Lower leg skin (tissue), 4 donors: ENCODE results near the gene PGAP1. TPM values are rescaled to one million over a fixed set of nuclear protein-coding genes. Genes with fewer than 3 reads are reported as not detected.

Experiments
- DNase-seq, 2 donors: peaks; one replicate each; pipeline ENCODE4 v3.0.0-alpha.2; 2019; ENCODE audit warnings: low spot score in 2 of 2
- H3K4me3 ChIP-seq: fragments of 200-600 bp; sonication (generic); 2 replicates; pipeline ENCODE4 v1.5.1; 2017; ENCODE audit warnings: mild to moderate bottlenecking, low read depth; ENCODE audit not compliant: poor library complexity, severe bottlenecking
- CTCF ChIP-seq, 3 donors: fragments of 450-650 bp; IDR thresholded peaks; one replicate each; pipeline ENCODE4 v1.5.1; 2016; ENCODE audit warnings: antibody characterized with exemption in 3 of 3, mild to moderate bottlenecking in 3 of 3, moderate library complexity in 2 of 3
- POLR2A ChIP-seq, 2 donors: fragments of 450-650 bp; IDR thresholded peaks; one replicate each; pipeline ENCODE4 v1.6.1; 2016 to 2017; ENCODE audit warnings: antibody characterized with exemption in 2 of 2, mild to moderate bottlenecking in 1 of 2, moderate library complexity in 1 of 2
- WGBS, 2 donors: methylation state at CpG; one replicate each; pipeline ENCODE4 v1.1.5; 2018; 5-methylcytosine and 5-hydroxymethylcytosine counted together
- intact Hi-C: fragments of 100-400 bp; cut with DNase I; formaldehyde crosslinking; loops from one replicate; pipeline ENCODE4 v1.15.0; 2023; ENCODE audit warnings: low total_unique reads
- total RNA-seq, 4 donors: library from RNA; depleted of rRNA; stranded (reverse); fragments of >200 nt; gene quantifications; one replicate each; pipeline ENCODE4 v1.1.0, GENCODE V29; 2016

Gene PGAP1
- total RNA-seq, 4 donors from 2014 or later, result 20.0 to 25.4 (median 23.6) TPM

- no peak for TF ChIP-seq CTCF (IDR thresholded peaks at IDR 0.05)
- no peak for TF ChIP-seq POLR2A (IDR thresholded peaks at IDR 0.05)
- peak in 1 of 2 donors; percentile 42 for DNase-seq
- WGBS, 2 donors, result 74 to 76% methylated on average over 3 of the region's 3 CpGs
- no peak overlapping the region for H3K4me3 ChIP-seq
- intact Hi-C loops, result no loop called here
Measured at GRCh38 chr2:196967775-196968174, 41.3 kb upstream of the PGAP1 start.

DNA sequence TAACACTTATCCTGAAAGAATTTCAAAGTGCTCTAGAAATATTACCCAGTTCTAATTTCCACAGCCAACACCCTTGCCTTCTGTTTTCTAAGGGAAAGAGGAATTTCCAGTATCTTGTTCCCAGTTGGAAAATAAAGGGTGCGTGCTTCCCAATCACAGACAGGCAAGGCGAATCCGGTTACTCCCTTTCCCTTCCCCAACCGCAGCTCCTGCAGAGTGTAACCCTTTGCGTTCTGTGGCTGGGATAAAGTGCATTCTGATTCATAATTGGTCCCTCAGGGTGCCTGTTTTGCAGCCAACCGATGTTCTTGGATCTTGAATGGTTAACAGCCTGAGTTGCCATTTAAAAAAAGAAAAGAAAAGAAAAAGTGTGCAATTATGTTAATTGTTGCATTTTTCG is 40.6 kb upstream of the PGAP1 start:
- no peak for TF ChIP-seq POLR2A (IDR thresholded peaks at IDR 0.05)
- no peak for TF ChIP-seq CTCF (IDR thresholded peaks at IDR 0.05)
- intact Hi-C loops, result no loop called here
- 11 to 19% methylated on average over 7 of the region's 7 CpGs for WGBS, 2 donors
- peak in 1 of 2 donors; percentile 36 for DNase-seq
- no peak overlapping the region for H3K4me3 ChIP-seq

GRCh38 chr2:196966061-196966460 is 39.6 kb upstream of the PGAP1 start:
- TF ChIP-seq POLR2A (IDR thresholded peaks at IDR 0.05) (no peak), CTCF (IDR thresholded peaks at IDR 0.05) (no peak)
- intact Hi-C loops, result no loop called here
- no peak for DNase-seq
- no peak overlapping the region for H3K4me3 ChIP-seq
- WGBS, 2 donors, result 63 to 77% methylated on average over 3 of the region's 3 CpGs

DNA sequence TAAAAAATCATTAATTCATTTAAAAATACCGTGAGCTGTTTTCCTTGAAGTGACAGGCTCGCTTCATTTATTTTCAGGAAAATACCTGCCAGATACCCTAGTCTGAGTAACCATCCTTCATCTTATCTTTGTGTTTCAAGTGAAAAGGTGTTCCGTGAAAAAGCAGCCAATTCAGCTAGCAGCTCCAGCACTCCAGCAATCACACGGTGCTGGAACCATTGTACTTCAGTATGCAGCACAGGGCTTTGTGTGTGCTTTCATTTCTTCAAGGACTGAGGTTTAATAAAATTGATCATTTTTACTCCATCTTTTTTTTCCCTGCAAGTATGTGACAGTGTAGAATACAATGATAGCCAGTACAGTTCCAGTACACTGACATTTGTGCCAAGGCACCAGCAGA is 39.1 kb upstream of the PGAP1 start:
- intact Hi-C loops, result no loop called here
- TF ChIP-seq CTCF (IDR thresholded peaks at IDR 0.05) (no peak), POLR2A (IDR thresholded peaks at IDR 0.05) (no peak)
- H3K4me3 ChIP-seq, result no peak overlapping the region
- WGBS, 2 donors, result 83 to 90% methylated on average over 4 of the region's 4 CpGs
- no peak for DNase-seq

- no peak for DNase-seq
- intact Hi-C loops, result no loop called here
- 72 to 88% methylated on average over 1 of the region's 1 CpG for WGBS, 2 donors
- H3K4me3 ChIP-seq, result no peak overlapping the region
- TF ChIP-seq CTCF (IDR thresholded peaks at IDR 0.05), result no peak
- no peak for TF ChIP-seq POLR2A (IDR thresholded peaks at IDR 0.05)
Measured at GRCh38 chr2:196963961-196964360, 37.5 kb upstream of the PGAP1 start.

DNA sequence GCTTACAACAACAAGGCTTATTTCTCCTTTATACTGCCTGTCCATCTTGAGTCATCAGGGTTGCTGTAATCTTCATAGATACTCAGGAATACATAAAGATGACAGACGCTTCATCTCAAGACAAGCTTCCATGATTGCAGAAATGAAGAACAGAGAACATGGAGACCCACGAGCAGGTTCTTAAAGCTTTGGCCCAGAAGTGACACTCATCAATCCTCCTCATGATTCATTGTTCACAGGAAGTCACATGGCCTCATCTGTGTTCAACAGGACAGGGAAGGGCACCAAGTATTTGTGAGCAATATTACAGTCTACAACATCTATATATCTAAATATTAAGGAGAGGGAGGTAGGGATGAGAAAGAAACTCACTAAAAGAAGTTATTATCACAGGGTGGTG is 36.5 kb upstream of the PGAP1 start:
- WGBS, 2 donors, result 69 to 74% methylated on average over 2 of the region's 2 CpGs
- intact Hi-C loops, result no loop called here

More for the DNA sequence above, 36.5 kb upstream of the PGAP1 start:
- TF ChIP-seq CTCF (IDR thresholded peaks at IDR 0.05) (no peak), POLR2A (IDR thresholded peaks at IDR 0.05) (no peak)
- no peak overlapping the region for H3K4me3 ChIP-seq
- no peak for DNase-seq
